Activated effector memory CD4-positive, alpha-beta T cell treated with Interleukin-2 at 50 U/mL for 16 hours (primary cell): ENCODE measurements around the gene CSDE1.
"Not testable (repeated sequence)": the region's sequence is repeated elsewhere in the genome, so short reads cannot be mapped to it uniquely, and the experiment has no call there.

Source experiments
- DNase-seq: peaks from one replicate; pipeline ENCODE4 v3.0.0-alpha.2; 2020

The CSDE1 gene

DNA sequence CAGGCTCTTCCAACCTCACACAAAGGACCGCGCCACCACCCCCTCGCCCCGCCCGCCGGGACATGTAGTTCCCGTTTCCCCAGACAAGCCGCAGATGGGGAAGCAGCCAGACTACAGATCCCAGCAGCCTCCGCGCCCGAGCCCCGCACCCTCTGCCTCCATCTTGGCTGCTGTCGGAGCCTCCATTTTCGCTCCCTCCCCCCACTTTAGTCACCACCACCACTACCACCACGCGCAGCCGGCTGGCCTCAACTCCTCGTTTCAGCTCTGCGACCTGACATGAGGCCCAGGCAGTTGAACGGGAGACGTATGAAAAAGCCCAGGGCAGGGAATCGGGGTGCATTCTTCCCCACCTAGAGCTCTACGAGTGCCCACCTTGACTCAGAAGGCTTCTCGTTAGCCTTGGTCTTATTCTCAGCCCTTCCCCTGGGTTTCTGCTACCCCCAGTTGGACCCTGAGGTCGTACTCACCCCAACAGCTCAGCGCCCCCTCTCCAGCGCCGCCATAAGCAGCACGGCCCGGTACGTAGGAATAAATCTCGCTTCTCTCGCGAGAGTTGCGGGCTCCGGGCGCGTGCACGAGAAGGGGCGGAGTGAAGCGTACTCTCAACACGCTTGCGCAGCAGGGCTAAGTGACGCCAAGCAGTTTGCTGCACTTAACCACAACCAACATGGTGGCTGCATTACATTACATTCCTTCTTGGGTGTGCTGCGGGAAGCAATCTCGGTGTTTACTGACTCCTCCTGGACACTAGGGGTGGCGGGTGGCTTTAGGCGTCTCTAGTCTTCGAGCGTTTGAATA, at the start of gene CSDE1:
Gene CSDE1, minus strand, starts transcription at position 530 of the 801 bp plus-strand sequence. CDS start 18,094 bp downstream, outside the sequence.
- DNase-seq = peak; percentile 96

- DNase-seq = not testable (repeated sequence)
Observed at GRCh38 chr1:114804449-114804848, 46.7 kb upstream of the CSDE1 start.

GRCh38 chr1:114803001-114803400, 45.2 kb upstream of the CSDE1 start:
- no peak for DNase-seq

DNA sequence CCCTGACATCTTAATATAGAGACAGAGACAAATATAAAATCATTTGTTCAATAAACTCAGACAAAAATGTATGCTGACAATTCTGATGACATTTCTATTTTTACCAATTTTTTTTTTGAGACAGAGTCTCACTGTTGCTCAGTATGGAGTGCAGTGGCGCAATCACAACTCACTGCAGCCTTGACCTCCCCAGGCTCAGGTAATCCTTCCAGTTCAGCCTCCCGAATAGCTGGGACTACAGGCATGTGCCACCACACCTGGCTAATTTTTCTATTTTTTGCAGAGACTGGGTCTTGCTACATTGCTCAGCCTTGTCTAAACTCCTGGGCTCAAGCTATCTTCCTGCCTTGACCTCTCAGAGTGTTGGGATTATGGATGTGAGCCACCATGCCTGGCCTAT, 36.3 kb upstream of the CSDE1 start:
- DNase-seq = no peak

GRCh38 chr1:114790581-114790980, 32.8 kb upstream of the CSDE1 start:
- DNase-seq = not testable (repeated sequence)

DNA sequence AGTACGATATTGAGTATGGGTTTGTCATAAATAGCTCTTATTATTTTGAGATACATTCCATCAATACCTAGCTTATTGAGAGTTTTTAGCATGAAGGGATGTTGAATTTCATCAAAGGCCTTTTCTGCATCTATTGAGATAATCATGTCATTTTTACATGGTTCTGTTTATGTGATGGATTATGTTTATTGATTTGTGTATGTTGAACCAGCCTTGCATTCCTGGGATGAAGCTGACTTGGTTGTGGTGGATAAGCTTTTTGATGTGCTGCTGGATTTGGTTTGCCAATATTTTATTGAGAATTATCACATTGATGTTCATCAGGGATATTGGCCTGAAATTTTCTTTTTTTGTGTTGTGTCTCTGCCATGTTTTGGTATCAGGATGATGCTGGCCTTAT, 28.7 kb upstream of the CSDE1 start:
- not testable (repeated sequence) for DNase-seq

DNA sequence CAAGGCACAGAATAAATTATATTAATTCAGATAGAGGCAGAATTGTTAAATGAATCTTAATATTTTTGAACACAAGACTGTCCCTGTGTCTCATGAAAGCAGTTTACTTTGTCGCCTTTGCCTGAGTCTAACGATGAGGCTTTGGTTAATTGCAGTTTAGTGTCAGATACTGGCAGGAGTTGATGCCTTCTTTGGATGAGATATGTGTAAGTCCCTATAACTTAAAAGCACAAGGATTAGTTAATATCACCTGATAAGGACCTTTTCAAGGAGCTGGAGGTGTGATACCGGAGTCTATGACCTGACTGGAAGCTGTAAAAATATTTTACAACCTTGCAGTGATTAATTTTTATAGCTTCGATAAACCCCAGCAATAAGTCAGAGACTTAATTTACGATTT, 24.7 kb upstream of the CSDE1 start:
- DNase-seq = no peak

DNA sequence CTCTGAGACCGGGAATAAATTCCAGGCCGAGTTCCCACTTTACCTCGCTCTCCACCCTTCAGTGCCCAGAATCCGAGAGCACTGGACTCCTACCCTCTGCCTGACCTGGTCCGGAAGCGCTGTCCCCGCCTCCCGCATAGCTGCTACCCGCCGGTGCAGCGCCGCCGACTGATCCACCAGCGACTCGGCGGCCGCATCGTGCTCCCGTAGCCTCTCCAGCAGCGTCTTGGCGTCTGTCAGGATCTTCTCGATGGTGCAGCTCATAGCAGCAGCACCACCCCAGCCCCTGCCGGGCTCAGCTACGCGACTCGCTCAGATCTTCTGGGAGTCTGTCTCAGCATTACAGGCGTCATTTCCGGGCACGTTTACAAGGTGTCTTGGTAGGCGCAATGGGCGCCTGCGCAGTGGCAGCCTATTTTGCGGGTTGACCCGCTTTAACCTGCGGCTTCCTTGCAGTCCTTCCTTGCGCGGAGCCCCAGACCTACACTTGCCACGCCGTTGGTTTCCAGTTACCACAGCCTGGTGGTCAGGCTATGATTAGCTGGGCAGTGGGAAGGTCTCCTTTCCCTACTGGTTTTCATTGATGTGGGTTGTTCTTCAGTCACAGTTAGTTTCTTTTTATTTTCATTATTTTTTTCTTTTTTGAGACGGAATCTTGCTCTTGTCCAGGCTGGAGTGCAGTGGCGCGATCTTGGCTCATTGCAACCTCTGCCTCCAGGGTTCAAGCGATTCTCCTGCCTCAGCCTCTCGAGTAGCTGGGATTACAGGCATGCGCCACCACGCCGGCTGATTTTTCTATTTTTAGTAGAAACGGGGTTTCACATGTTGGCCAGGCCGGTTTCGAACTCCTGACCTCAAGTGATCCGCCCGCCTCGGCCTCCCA, 22.8 kb upstream of the CSDE1 start, which contains the start of gene SIKE1:
Gene SIKE1, minus strand, starts transcription at position 342 of the 883 bp plus-strand sequence. Its CDS starts 78 bp downstream, at position 264.
- peak; percentile 88 for DNase-seq

- DNase-seq = no peak
Observed at GRCh38 chr1:114779722-114780121, 21.9 kb upstream of the CSDE1 start.

DNA sequence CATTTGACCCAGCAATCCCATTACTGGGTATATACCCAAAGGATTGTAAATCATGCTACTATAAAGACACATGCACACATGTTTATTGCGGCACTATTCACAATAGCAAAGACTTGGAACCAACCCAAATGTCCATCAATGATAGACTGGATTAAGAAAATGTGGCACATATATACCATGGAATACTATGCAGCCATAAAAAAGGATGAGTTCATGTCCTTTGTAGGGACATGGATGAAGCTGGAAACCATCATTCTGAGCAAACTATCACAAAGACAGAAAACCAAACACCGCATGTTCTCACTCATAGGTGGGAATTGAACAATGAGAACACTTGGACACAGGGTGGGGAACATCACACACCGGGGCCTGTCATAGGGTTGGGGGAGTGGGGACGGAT, 18.9 kb upstream of the CSDE1 start:
- DNase-seq = not testable (repeated sequence)

GRCh38 chr1:114771992-114772391, 14.2 kb upstream of the CSDE1 start:
- no peak for DNase-seq

- DNase-seq = no peak
Observed at GRCh38 chr1:114770989-114771388, 13.2 kb upstream of the CSDE1 start.

GRCh38 chr1:114764689-114765088, 6.9 kb upstream of the CSDE1 start:
- DNase-seq = no peak

DNA sequence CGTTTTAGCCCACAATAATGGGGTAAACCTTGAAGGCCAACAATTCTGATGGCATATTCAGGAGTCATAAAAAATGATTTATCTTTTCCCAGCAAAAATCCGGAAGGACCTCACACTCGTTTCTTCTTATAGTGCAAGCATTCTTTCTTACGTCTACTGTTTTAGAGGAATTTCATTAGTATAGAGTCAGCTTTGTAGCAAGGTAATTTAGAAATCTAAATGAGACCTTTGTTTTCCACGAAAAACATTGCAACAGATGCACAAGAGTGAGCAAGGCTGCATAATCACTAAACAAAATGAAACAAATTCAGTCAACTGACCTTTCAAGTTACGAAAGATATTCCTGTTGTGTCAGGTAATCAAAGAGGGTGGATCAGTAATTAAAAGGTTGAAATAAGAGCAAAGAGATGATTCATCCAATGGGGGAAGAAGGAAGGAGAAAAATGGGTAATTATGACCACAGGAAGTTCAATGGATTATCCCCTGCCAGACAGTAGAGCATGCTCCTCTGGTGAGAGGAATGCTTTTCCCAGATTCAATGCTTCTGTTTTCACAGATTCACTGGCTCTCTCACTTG, 560 bp upstream of the CSDE1 start:
- no peak for DNase-seq

- no peak for DNase-seq
Observed at GRCh38 chr1:114756949-114757454, 782 bp downstream of the CSDE1 start.

DNA sequence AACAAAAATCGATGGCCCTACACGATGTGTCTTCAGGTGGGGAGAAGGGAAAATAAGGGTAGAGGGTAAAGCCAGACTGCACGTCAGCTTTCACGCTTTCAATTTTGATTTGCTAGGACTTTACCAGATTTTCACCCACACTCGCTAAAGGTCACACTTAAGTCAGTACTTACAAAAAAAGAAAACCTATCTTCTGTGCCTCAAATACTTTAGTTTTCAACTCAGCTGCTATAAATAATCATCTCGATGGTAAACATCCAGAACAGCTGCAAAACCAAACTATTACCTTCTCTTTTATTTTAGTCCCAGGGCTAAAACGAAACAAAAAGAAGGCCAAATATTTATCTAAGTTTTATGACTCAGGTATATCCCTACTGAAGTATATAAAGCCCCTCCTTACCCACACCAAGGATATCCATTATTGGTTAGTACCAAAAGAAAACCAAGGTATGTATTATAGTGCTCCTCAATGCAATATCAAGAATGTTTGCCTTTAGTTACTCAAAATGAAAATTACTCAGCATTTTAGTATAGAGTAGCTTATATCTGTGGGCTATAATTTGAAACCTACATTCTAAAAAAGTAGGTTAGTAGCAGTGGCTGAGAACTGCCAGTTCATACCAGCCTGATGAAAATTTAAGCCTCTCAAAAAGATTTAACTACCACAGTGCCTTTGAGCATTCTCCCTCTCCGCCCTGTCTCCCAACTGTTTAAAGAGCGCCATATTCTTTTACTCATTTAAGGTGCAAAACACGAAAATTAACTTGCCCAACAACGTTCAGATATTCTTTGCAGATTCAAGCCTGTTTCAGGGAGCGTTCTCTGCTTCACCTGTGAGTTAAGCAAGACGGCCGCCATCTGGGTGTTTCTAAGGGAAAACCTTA, 1.5 kb downstream of the CSDE1 start:
- no peak for DNase-seq

DNA sequence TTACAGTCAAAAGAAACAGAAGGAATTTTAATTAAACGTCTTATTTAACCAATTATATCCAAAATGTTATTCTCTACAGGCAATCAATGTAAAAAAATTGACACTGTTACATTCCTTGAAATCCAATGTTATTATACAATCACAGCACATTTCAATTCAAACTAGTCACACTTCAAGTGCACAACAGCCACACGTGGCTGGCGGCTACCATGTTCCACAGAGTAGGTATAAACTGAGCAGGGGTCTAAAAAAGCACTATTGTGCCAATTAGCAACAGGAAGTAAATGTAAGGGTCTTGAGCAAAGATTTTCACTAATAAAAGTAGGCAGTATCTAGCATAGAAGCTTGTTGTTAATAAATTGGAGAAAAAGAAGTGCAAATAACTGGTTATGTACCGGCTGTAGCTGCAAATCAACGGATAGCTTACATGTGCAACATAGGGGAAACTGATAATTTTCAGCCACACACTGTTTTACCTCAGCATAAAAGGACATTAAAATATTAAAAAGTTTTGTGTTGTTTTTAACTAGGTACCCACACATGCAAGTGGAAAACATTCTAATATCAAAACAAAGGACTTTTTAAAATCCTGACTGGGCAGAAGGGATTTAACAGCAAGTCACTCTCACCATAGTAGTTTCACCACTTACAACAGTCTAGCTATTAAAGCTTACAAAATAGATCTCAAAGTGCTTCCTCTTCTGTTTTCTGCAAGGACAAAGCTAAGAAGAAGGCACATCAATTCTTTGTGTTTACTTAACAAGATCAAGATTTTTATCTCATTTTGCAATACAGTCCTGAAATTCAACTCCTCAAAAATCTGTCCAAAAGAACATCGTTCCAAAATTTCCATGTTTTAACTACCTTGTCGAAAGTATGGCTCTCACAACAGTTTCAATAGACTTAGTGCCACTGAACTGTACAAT, 2.5 kb downstream of the CSDE1 start:
- DNase-seq = no peak

DNA sequence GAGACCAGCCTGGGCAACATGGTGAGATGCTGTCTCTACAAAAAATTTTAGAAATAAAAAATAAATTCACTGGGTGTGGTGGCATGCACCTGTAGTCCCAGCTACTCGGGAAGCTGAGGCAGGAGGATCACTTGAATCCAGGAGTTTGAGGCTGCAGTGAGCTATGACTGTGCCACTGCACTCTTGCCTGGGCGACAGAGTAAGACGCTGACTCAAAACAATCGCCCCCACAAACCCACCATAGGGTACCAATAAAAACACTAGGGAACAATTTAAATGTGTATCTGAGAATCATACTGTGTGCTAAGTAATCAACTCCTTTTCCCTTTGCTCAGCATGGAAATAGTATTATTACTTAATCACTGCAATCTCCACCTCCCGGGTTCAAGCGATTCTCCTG, 4.1 kb downstream of the CSDE1 start:
- DNase-seq = not testable (repeated sequence)

- no peak for DNase-seq
Observed at GRCh38 chr1:114753143-114753542, 4.6 kb downstream of the CSDE1 start.

DNA sequence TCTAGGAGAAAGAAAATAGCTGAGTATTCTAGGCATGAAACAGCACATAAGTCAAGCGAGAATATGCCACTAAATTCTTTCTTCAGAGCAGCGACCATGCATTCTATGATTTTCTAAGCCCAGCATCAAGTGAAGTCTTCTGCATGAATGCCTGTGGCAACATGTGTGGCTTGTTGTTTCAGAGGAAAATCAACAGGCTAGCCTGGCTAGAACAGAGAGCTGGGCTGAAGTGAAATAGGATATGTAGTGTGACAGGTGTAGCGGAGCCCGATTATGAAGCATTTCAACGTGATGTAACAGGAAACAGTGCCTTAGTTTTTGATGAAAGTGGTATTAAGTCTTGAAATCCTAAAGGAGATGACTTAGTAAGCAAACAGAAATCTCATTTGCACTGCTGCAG, 7.0 kb downstream of the CSDE1 start:
- DNase-seq = no peak

GRCh38 chr1:114749835-114750234, 7.9 kb downstream of the CSDE1 start:
- no peak for DNase-seq
